ENCODE measurements around the gene AGAP1.

The AGAP1 gene

DNA sequence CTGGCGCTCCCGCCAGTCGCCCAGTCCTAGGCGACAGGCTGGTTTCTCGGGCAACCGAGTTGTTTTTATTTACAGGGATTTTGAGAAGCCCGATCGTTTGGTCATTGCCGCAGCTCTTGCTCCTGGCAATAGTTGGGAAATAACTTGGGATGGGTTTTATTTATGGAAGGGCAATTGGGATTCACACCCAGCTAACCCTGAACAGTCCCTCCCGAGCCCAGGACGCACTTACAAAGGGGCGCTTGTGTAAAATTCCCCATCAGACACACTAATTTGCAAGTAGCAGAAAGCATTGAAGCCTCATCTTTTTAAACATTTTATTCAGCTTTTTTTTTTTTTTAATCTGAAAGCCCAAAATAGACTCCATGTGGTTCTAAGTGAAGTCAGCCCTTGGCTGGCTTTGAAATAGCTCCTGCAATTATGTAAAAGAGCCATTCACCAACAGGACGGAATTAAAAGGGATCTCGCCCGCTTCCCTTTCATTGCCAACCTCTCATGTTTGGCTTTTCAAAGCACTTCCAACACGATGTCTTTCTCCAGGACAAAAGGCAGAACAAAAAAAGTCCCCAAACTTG lies 677.9 kb downstream of the AGAP1 start:
- DNase-seq = no peak

DNA sequence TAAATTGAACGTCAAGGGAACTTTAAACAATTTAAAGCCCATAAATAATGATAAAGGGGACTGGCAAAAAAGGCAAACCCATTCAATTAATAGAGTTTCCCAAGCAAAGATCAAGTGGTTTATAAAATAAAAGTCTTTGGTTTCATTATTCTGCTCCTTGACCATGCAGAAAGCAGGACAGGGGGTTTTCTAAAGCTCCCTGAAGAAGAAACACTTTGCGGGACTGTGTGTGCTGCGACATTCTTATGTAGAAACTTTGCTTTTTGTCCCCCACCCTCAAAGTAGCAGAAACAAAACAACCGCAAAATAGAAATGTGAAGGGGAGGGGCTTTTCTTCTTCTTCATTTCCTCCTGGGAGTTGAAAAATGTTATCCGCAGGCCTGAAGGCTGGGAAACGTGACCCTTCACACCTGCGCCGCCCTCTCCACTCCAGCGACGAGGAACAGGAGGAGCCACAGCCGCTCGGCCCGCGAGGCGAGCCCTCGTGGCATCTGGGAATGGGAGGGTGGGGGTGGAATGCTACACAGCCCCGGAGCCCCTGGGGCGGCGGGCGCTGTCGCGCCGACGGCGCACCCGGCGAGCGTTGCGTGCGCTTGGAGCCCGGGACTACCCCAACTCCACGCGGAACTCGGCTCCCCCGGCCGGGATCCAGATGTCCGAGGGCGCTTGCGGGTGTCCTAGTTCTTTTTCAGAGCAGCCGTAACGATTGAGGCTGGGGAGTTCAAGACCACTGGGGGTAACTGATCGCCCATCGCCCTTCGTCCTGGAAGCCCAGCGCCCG lies 678.6 kb downstream of the AGAP1 start:
- no peak for DNase-seq

GRCh38 chr2:236173036-236173728 lies 679.3 kb downstream of the AGAP1 start:
- no peak for DNase-seq

- DNase-seq = no peak
Observed at GRCh38 chr2:236173729-236174607, 680.1 kb downstream of the AGAP1 start.

DNA sequence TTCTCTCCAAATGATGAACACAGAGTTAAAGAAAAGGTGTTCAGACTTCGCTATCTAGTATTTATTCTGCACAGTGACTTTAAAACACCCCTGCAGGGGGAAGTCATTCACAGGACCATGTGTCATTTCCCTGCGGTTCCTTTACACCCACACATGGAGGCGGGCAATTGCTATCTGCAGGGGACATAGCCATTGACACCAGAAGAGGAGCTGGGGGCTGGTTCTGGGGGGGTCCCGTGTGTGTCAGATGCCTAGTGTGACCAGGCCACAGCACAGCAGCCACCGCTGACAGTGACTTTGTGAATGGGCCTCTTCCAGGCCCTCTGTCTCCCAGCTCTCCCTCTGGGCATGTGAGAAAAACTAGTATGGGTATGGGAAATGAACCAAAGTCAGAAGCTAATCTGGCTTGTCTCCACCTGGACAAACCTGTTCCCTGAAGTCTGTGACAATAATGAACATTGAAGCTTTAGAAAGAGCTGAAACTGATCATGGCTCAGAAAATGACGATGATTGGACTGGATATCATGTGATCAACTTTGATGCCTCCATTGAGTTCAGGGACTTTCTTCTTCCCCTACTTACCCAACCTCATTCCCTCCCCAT lies 681.8 kb downstream of the AGAP1 start:
- DNase-seq = no peak

GRCh38 chr2:236176417-236176816 lies 682.6 kb downstream of the AGAP1 start:
- no peak for DNase-seq

- no peak for DNase-seq
Observed at GRCh38 chr2:236176951-236177350, 683.1 kb downstream of the AGAP1 start.

- no peak for DNase-seq
Observed at GRCh38 chr2:236177604-236177966, 683.7 kb downstream of the AGAP1 start.

GRCh38 chr2:236177967-236178889 lies 684.4 kb downstream of the AGAP1 start:
- DNase-seq = no peak

DNA sequence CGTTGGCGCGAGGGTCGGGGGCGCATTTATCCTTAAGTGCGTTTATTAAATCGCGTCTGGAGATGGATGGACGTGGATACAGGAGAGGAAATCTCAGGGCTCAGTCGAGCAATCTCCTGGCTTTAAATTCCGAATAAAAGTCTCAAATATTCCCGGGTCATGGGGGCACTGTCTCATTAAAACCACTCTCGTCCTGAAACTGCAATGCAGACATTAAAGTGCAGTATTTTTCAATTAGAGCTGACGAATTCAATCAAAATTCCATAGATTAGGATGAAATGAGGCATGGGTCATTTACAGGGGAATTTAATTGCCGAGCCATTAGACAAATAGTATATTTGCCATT lies 685.0 kb downstream of the AGAP1 start:
- no peak for DNase-seq

DNA sequence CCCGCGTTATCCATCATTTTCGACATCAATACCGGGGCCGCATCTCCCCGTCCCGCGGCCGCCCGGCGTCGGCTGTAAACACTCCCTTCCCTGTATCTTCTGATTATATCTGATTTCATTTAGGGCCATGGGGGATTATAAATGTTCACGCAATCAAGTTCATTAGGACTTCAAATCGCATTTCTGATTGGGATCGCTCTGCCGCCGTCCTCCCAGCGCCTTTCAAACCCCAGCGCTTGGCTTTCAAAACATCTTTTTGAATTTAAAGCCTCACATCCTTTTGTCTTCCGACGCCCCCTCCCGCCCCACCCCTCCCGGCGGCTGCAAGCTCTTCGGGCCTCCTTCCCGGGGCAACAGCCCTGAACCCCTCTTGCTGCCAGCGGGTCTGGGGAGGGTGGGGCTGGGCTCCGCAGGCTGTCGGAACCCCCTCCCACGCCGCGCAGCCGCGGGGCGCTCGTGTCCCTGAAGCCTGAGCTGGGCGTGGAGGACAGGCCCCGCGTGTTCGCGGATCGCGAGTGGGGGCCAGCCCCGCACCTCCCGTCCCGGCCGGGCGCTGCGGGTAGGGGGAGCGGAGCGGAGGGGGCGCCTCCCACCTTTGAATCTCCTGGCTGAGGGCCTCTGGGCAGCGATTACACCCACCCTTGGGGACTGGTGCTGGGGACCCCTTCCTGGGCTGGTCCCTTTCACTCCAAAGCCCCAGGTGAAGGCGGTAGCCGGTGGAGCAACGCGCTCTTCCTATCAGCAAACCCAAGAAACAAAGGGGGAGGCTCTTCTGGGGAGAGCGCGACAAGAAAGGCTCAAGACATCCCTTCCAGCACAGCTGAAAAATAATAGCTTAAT lies 685.6 kb downstream of the AGAP1 start:
- DNase-seq = no peak

DNA sequence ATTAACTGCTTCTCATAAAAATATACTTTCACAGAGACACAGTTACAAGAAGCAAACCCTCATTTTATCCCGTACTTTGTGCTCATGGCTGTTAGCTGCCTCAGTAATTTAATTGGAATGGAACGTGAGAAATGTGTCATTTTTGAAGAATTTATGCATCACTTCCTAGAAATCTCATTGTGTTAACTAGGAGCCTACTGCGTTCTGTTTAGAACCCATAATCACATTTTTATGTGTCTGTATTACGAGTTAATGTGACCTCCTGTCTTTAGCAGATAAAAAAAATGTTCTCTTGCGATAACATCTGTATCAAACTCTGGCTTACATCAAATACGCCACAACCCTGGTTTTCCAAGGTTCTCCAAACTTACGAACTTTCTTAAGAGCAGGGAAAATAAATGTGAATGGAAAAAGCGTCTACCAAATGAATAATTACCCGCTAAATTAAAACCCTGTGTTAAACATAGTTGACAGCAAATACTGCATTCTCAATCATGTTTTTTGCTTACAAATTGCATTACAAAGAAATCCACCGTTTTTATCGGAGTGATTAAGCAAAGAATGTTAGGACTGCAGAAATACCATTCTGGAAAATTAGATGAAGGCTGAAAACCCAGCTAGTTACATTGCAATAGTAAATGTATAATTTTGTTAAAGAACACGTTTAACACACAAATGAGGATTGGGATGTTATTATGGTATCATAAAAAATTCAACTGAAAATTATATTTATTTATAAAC lies 686.4 kb downstream of the AGAP1 start:
- no peak for DNase-seq

- DNase-seq = no peak
Observed at GRCh38 chr2:236180831-236181453, 687.1 kb downstream of the AGAP1 start.
